Small intestine (tissue), 7 donors: ENCODE data around the gene HID1. TPM values are rescaled to one million over a fixed set of nuclear protein-coding genes. Genes with fewer than 3 reads are reported as not detected.
"Not testable (repeated sequence)": the region's sequence is repeated elsewhere in the genome, so short reads cannot be mapped to it uniquely, and the experiment has no call there.

Experiments used
- DNase-seq, 2 donors: peaks; one replicate each; pipeline versions ENCODE4 v3.0.0 to v3.0.0-alpha.2; 2013
- FAIRE-seq: peaks from 2 replicates; lab custom pipeline; 2012; peaks lifted over from hg19 to GRCh38; lab: Jason Lieb, UNC
- H3K27ac ChIP-seq, 3 donors: one replicate each; pipeline ENCODE4 v1.5.1; 2013; ENCODE audit warnings: low read length in 2 of 3, mild to moderate bottlenecking in 2 of 3, control low read depth in 1 of 3, inconsistent platforms in 1 of 3, low read depth in 1 of 3, moderate library complexity in 1 of 3
- H3K27me3 ChIP-seq, 3 donors: one replicate each; pipeline ENCODE4 v1.6.1; 2013; ENCODE audit warnings: low read length in 3 of 3, inconsistent platforms in 1 of 3; ENCODE audit not compliant: control insufficient read depth in 3 of 3, insufficient read depth in 3 of 3
- H3K36me3 ChIP-seq, 3 donors: one replicate each; pipeline ENCODE4 v1.6.1; 2013; ENCODE audit warnings: low read length in 3 of 3, inconsistent platforms in 1 of 3, low read depth in 1 of 3, mild to moderate bottlenecking in 1 of 3, moderate library complexity in 1 of 3; ENCODE audit not compliant: control insufficient read depth in 3 of 3, insufficient read depth in 2 of 3
- H3K4me1 ChIP-seq, 3 donors: one replicate each; pipeline ENCODE4 v1.6.1; 2013; ENCODE audit warnings: low read length in 2 of 3, inconsistent platforms in 1 of 3, low read depth in 1 of 3, mild to moderate bottlenecking in 1 of 3, moderate library complexity in 1 of 3; ENCODE audit not compliant: control insufficient read depth in 3 of 3, insufficient read depth in 2 of 3
- H3K4me3 ChIP-seq, 3 donors: one replicate each; pipeline ENCODE4 v1.5.1; 2013; ENCODE audit warnings: low read length in 3 of 3, control low read depth in 1 of 3, inconsistent platforms in 1 of 3, low read depth in 1 of 3, mild to moderate bottlenecking in 1 of 3, moderate library complexity in 1 of 3
- H3K9me3 ChIP-seq, 2 donors: one replicate each; pipeline ENCODE4 v1.6.1; 2013; ENCODE audit warnings: low read depth in 1 of 2, low read length in 1 of 2; ENCODE audit not compliant: control insufficient read depth in 2 of 2, insufficient read depth in 1 of 2
- WGBS, 3 donors: extraction: QIAGEN DNeasy Blood & Tissue Kit; methylation state at CpG; one replicate each; pipeline ENCODE4 v1.1.7; 2013; 5-methylcytosine and 5-hydroxymethylcytosine counted together
- polyA plus RNA-seq, 4 donors: library from polyadenylated mRNA; stranded (reverse) in 3 of 4; unstranded in 1 of 4; fragments of 200-250 nt in 3 of 4; fragments of 120-200 nt in 1 of 4; gene quantifications; one replicate each; pipeline versions ENCODE4 v1.2.1 to v1.2.3, GENCODE V29; 2013
- donor health status: healthy with polysubstance abuse.
- donor health status: control.
- donor health status: control.
- donor health status: Bipolar disorder and iron deficiency.
- donor health status: healthy.

Gene HID1
- polyA plus RNA-seq, 4 donors: 37.0 to 60.4 (median 40.6) TPM

- H3K27ac ChIP-seq: peak overlapping the region in 2 of 3 donors; percentile 87 to 93
- DNase-seq (peak in 1 of 2 donors; percentile 54), FAIRE-seq (no peak)
- H3K36me3 ChIP-seq: peaks cover 0 to 11% (median 0%) of the 10 kb centered on the region in 3 donors
- H3K4me3 ChIP-seq: peak overlapping the region in 1 of 3 donors; percentile 93
- H3K4me1 ChIP-seq: peaks cover 3 to 15% (median 5%) of the 10 kb centered on the region in 3 donors
- no peaks in the 10 kb centered on the region for H3K27me3 ChIP-seq
- 42 to 69% (median 57%) methylated on average over 13 of the region's 13 CpGs for WGBS, 3 donors
- no peaks in the 10 kb centered on the region for H3K9me3 ChIP-seq
Observed at GRCh38 chr17:75011401-75012095, 39.0 kb upstream of the HID1 start.

GRCh38 chr17:75010683-75011400 is 38.3 kb upstream of the HID1 start:
- Histone ChIP-seq H3K27me3 (no peaks in the 10 kb centered on the region), H3K4me1 (peaks cover 3 to 15% (median 5%) of the 10 kb centered on the region in 3 donors), H3K36me3 (peaks cover 0 to 5% (median 0%) of the 10 kb centered on the region in 3 donors), H3K27ac (peak overlapping the region in 2 of 3 donors; percentile 55 to 93), H3K9me3 (no peaks in the 10 kb centered on the region), H3K4me3 (no peak overlapping the region)
- peak; percentile 56 to 67 for DNase-seq
- no peak for FAIRE-seq
- WGBS, 3 donors: 60 to 67% (median 61%) methylated on average over 7 to 8 of the region's 8 CpGs

- 38 to 63% (median 42%) methylated on average over 2 of the region's 2 CpGs for WGBS, 3 donors
- H3K9me3 ChIP-seq: no peaks in the 10 kb centered on the region
- H3K27me3 ChIP-seq: no peaks in the 10 kb centered on the region
- H3K4me3 ChIP-seq: no peak overlapping the region
- H3K36me3 ChIP-seq: peaks cover 0 to 14% (median 4%) of the 10 kb centered on the region in 3 donors
- DNase-seq (no peak), FAIRE-seq (no peak)
- no peak overlapping the region for H3K27ac ChIP-seq
- H3K4me1 ChIP-seq: peaks cover 3 to 15% (median 5%) of the 10 kb centered on the region in 3 donors
Observed at GRCh38 chr17:75009139-75009724, 36.7 kb upstream of the HID1 start.

- H3K4me1 ChIP-seq: peaks cover 0 to 9% (median 1%) of the 10 kb centered on the region in 3 donors
- no peaks in the 10 kb centered on the region for H3K9me3 ChIP-seq
- no peak for FAIRE-seq
- whole genome bisulfite sequencing, 3 donors: 78 to 93% (median 86%) methylated on average over 6 of the region's 6 CpGs
- peaks cover 0 to 23% (median 4%) of the 10 kb centered on the region in 3 donors for H3K36me3 ChIP-seq
- no peak overlapping the region for H3K27ac ChIP-seq
- no peaks in the 10 kb centered on the region for H3K27me3 ChIP-seq
- H3K4me3 ChIP-seq: no peak overlapping the region
- DNase-seq: no peak
Observed at GRCh38 chr17:75008373-75008772, 35.8 kb upstream of the HID1 start.

- peaks cover 0 to under 1% (median 0%) of the 10 kb centered on the region in 3 donors for H3K4me1 ChIP-seq
- H3K27ac ChIP-seq: no peak overlapping the region
- FAIRE-seq: no peak
- no peak overlapping the region for H3K4me3 ChIP-seq
- DNase-seq: no peak
- H3K27me3 ChIP-seq: no peaks in the 10 kb centered on the region
- peaks cover 0 to 38% (median 13%) of the 10 kb centered on the region in 3 donors for H3K36me3 ChIP-seq
- H3K9me3 ChIP-seq: no peaks in the 10 kb centered on the region
- 78 to 84% (median 80%) methylated on average over 5 of the region's 5 CpGs for WGBS, 3 donors
Observed at GRCh38 chr17:75006653-75007052, 34.1 kb upstream of the HID1 start.

GRCh38 chr17:75006084-75006483 is 33.5 kb upstream of the HID1 start:
- not testable (repeated sequence) for H3K4me1 ChIP-seq, H3K27me3 ChIP-seq, H3K4me3 ChIP-seq, H3K9me3 ChIP-seq, DNase-seq, H3K27ac ChIP-seq, FAIRE-seq
- 89 to 93% (median 92%) methylated on average over 6 of the region's 6 CpGs for whole genome bisulfite sequencing, 3 donors
- peaks cover 0 to 43% (median 13%) of the 10 kb centered on the region in 3 donors for H3K36me3 ChIP-seq

GRCh38 chr17:75005291-75005690 is 32.7 kb upstream of the HID1 start:
- H3K27me3 ChIP-seq: no peaks in the 10 kb centered on the region
- DNase-seq: no peak
- H3K27ac ChIP-seq: no peak overlapping the region
- H3K4me3 ChIP-seq: no peak overlapping the region
- 87 to 93% (median 90%) methylated on average over 7 to 8 of the region's 8 CpGs for WGBS, 3 donors
- H3K9me3 ChIP-seq: no peaks in the 10 kb centered on the region
- no peaks in the 10 kb centered on the region for H3K4me1 ChIP-seq
- H3K36me3 ChIP-seq: peaks cover 0 to 49% (median 13%) of the 10 kb centered on the region in 3 donors
- FAIRE-seq: no peak

GRCh38 chr17:75004371-75004770 is 31.8 kb upstream of the HID1 start:
- no peaks in the 10 kb centered on the region for H3K4me1 ChIP-seq
- H3K4me3 ChIP-seq: no peak overlapping the region
- FAIRE-seq (no peak), DNase-seq (no peak)
- no peaks in the 10 kb centered on the region for H3K9me3 ChIP-seq
- H3K27me3 ChIP-seq: no peaks in the 10 kb centered on the region
- H3K27ac ChIP-seq: no peak overlapping the region
- WGBS, 3 donors: 92 to 100% (median 94%) methylated on average over 3 of the region's 3 CpGs
- peaks cover 0 to 55% (median 13%) of the 10 kb centered on the region in 3 donors for H3K36me3 ChIP-seq
